ENCODE measurements around the gene SH3BGRL2.
"Not testable (repeated sequence)": the region's sequence is repeated elsewhere in the genome, so short reads cannot be mapped to it uniquely, and the experiment has no call there.

The SH3BGRL2 gene

GRCh38 chr6:79745282-79745681 is 114.2 kb downstream of the SH3BGRL2 start:
- not testable (repeated sequence) for DNase-seq (ENCODE audit: low read depth, low spot score)

- DNase-seq (ENCODE audit: low read depth, low spot score): not testable (repeated sequence)
Observed at GRCh38 chr6:79746325-79746724, 115.2 kb downstream of the SH3BGRL2 start.

GRCh38 chr6:79750806-79751205 is 119.7 kb downstream of the SH3BGRL2 start:
- DNase-seq (ENCODE audit: low read depth, low spot score): no peak
